ENCODE data around the gene DDX5.
"Not testable (repeated sequence)": the region's sequence is repeated elsewhere in the genome, so short reads cannot be mapped to it uniquely, and the experiment has no call there.

The DDX5 gene

DNA sequence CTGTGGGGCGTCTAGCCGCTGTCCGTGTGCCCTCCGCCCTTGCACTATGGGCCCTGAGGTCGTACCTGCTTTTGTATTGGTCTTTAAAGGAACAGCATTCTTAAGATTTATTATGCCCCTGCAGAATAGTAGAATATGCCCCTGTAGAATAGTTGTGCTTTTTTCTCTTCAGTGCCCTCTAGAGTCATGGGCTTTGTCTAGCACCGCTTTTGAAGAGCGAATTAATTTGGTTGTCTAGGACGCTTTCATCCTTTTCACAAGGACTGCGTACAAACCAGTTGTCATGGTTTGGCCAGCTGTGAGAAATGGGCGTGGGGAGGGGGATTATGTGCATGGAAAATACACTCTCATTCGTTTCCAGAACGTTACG is 1.3 kb upstream of the DDX5 start:
- peak; percentile 49 for DNase-seq (ENCODE audit: low spot score)

DNA sequence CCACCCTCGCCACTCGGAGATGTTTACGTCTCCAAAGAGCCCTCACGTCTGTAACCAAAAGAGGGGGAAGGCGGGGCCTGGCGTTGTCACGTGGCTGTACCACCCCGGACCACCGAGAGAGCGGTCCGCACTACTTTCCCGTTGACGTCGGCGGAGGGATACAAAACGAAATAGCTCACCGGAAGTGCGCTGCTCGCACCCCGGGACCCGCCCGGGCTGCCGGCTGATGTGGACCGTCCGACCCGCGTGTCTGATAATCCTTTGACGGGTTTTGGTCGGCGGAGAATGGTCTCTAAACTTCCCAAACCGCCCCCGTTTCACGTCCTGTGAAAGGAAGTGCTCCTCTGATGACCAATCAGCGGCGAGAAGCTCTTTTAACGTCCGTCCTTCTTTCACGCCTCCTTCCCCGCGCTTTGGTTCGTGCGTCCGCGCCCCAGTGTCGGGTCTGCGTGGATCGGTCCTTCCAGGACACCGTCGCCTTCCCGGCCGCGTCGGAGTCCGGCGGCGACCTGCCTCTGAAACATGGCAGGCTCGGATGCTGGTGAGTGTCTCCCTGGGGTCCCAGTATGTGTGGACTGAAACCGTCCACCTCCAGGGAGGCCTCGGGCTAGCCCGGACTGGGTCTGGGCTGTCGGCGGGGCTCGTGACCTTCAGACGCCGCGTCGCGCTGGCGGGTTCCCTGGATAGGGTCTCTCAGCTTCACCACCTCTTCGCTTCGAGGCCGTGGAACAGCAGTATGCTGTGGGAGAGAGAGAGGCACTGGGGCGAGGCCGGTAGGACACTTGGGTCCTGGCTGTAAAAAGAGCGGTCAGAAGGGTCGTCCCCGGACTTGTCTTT is 705 bp upstream of the DDX5 start, which contains the start of gene CEP95:
Gene CEP95 (plus strand): TSS at position 402 of the 837 bp plus-strand sequence. CDS start 121 bp downstream, at position 523.
- peak; percentile 93 for DNase-seq (ENCODE audit: low spot score)

DNA sequence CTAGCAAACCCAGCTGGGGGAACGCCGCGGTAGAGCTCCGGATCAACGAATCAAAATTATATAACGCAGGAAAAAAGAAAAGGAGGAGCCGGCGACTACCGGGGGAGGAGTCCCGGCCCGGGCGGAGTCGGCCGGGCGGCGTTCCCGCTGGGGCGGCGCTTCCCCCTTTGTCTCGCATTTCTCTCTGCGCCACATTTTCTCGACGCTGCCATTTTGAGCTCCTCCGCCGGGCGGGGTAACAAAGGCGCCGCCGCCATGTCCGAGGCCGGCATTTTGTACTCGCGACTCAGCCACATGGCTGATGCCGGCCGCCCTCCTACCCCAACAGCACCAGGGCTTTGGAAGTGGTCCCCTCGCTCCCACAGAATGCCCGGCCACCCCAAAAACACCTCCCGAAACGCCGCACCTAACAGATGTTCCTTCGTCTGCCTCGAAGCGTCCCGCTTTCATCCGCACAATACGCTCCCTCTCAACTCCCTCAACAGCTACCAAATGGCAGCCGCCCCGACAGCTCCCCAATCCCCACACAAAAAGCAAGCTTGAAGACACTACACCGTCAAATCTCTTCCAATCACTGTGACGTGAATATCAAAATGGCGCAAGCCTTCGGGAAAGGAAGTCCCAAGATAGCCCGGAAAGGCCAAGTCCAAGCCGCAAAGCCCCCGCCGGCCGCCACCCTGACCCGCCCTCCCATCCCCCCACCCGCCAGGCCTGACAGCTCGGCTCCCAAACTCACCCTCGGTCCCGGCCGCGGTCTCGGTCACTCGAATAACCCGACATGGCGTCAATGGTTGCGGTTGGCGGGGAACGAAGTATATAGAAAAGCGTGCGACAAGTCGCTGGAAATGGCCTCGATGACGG is 519 bp downstream of the DDX5 start:
- peak; percentile 81 for DNase-seq (ENCODE audit: low spot score)

DNA sequence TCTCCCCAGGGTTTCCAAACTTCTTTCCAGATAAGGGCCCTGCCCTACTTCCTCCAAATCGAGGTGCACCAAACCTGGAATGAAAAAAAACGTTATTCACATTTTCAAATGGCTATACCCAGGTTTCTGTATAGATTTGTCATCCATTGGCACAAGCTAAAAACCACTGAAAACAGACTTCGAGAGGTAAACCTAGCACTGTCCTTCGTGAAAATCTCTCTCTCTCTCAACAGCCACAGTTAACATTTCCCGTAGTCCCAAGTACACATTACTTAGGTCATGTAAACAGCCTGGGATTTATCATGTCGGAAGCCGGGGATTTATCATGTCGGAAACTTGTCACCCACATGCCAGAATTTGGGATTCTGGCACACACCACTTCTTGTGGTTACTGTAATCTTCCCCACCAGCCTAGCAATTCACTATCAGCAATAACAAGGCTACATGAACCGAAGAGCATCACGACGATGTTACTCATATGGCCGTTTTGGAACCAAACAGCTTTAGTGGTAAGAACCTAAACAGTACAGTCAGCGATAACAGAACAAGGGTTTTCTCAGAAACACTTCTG is 1.2 kb downstream of the DDX5 start:
- DNase-seq (ENCODE audit: low spot score) = no peak

DNA sequence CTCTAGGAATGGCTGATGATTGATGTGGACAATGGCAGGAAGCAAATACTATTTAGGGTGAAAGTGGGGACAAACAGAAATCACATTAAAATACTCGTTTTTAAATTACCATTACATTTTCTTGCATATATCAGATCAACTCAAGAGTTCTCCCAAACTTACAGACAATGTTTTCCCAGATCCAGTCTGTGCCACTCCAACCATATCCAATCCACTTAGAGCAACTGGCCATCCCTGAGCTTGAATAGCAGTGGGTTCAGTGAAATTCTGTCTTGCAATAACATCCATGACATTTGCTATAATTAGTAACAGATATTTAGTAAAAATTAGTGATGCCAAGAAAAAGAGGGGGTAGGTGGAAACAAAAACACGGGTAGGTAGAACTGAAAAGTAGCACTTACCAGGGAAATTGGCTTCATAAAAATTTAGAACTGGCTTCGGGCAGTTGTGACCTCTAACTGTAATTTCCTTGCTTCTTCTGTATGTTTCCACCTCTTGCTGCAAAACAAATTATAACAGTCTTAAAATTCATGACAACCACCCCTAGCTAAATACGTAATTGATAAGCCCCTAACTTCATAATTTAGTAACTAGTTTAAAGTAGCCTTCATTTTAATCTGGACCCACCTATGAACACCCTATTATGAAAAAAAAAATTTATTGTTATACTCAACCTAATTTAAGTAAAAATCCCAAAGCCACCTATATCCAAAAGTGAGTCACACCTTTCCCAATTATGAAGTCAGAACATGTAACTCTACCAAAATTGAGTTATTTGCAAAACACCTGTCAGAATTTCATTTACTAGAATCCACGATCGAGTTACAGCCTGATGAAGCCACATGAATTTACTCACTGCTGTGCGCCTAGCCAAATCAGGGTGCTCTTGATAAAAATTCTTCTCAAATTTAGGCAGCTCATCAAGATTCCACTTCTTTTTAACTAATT is 2.0 kb downstream of the DDX5 start:
- no peak for DNase-seq (ENCODE audit: low spot score)

DNA sequence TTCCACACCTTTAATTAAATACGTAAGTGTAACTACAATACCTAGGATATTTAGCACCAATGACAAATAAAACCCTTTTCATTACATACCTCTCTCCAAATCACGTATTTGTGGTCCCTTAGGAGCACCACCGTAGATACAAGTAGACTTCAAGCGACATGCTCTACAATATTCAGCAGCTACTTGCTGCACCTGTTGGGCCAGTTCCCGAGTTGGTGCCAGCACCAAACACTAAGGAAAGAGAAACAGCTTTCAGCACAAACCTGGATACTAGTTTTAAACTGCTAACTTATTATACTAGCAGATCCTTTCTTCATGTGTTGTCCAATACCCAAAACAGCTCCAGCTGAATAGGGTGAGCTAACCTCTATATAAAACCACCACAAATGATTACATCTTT is 2.7 kb downstream of the DDX5 start:
- DNase-seq (ENCODE audit: low spot score) = no peak

DNA sequence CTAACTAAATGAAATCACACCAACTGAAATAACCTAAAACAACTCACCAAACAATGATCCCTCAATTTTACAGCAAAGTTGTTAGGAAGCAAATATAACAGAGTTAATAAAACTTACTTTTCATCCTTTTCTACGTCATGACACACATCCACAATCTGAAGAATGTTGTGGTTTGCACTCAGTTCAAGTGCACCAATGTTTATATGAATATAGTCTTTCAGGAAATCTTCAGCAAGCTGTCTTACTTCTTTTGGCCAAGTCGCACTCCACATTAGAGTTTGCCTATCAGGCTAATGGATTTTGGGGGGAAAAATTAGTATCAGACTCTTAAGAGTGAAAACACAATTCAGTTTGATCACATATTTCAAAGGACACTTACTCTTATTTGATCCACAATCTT is 3.3 kb downstream of the DDX5 start:
- DNase-seq (ENCODE audit: low spot score) = no peak

DNA sequence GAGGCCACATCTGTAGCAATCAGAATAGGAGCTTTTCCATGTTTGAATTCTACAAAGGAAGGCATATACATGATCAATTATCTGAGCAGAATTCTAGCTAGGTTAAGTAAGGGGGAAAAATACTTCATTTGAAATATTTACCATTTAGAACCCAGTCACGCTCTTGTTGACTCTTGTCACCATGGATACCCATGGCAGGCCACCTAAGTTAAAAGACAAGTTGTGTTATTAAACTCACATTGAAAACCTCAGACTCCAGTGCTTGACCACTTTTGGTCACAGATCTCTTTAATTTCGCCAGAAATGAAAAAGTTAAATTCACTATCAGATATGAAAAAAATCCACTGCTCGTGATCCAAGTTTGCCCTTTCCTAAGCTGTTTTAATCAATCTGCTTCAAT is 4.1 kb downstream of the DDX5 start:
- no peak for DNase-seq (ENCODE audit: low spot score)

DNA sequence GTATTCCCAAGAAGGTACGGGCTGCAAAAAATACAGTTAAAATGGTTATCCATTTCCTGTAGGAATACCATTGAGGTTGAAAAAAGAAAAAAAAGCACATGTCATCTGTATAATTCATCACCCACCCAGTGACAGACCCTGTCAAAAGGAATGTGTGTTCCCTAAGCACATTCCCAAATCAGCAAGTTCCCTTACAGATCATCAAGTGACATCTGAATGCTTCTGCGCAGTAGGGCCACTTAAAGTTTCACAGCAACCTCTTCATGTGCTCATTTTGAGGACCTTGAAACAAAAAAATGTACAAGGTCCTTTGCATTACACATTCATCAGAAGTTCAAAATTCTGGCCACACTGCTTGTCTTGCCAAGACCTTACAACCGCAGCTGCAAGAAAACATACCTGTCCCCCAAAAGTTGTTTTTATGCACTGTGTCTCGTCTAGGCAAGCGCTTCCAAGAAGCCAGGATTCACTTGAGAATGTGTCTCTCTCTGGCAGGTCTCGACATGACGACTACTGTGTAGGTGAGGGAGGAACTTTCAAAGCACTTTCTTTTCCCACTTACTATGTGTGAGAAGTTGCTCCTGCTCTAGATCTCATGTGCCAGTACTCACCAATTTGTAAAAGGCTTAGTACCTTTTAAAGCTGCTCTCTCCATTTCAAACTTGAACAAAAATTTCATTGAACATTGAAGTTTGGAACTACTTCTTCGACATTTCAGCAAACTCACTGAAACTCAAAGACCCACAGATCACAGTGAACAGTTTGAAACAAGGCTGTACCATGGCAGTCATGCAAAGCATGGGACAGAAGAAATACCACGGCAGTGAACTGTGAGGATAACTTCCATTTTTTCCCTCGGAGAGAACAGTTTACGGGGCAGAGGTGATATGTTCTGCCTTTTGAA is 5.0 kb downstream of the DDX5 start:
- DNase-seq (ENCODE audit: low spot score) = no peak

DNA sequence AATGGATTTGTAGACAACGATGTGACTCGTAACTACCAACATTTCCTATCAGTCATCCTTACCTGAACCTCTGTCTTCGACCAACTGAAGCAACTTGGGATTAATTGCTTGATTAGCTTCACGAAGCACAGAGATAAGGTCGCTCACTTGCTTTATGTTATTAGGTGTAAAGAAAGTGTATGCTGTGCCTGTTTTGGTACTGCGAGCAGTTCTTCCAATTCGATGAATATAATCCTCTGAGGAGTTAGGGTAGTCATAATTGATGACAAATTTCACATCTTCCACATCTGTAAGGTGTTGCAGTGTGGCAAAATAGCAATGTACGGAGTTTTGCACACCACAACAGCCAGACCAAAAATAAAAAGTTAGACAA is 5.6 kb downstream of the DDX5 start:
- DNase-seq (ENCODE audit: low spot score) = no peak

DNA sequence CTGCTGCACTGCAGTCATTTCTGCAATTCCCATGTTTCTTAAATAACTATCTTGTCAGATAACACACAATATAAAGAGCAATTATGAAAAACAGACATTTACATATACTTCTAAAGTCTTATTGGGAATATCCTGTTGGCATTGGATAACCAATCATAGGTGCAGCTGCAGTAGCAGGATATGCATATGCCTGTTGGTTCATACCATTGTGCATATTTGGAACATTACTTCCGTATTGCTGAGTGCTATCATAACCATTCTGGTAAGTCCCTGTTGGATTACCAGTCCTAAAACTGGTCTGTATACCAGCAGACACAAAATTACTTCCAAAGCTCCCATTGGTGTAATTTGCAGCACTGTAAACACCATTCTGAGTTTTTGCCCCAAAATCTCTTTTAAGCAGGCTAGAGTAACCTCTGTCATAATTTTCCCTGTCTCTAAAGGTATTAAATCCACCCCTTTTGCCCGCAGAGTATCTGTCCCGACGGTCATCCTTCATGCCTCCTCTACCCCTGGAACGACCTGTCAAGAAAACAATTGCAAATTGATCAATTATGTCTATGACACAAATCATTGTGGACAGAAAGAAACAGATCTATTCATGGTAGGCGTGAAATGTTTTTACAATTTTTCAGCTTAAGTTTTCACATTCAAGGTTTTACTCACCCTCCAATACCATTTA is 6.1 kb downstream of the DDX5 start:
- no peak for DNase-seq (ENCODE audit: low spot score)

DNA sequence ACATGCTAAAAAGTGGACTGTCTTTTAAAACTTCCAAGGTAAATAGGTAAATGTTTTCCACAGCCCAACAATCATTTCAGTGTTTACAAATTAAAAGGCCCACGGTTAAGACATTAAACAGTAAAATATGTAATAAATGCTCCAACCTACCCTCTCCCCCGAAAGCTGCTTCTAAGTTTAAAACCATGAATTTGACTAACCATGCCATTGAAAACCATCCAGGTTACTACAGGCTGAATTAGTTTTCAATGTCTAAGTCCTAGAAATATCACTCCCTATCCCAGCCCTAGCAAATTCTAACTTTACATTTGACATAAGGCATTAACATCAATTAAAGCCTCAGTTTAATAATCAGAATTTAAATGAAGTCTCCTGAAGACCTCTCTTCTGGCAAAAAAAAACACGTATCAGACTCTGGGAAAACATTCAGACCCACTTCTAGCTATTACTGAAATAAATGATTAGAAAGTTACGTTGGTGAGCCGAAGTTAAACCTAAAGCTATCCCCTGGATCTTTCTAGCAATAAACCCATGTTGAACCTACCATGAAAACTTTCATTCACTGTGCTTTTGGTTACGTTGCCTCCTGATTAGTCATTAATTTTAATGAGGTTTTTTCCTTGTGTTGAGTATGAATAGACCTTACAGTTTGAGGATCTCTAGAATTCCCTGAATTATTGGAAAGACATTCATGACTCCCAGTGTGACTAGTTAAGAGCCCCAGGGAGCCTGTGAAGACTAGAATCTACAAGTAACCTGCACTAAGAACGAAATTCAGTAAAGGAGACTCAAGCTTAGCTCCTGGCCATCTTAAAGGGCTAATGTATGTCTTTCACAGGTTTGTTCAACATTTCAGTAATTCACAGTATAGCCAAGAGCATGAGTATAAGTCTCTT is 7.5 kb downstream of the DDX5 start:
- no peak for DNase-seq (ENCODE audit: low spot score)

DNA sequence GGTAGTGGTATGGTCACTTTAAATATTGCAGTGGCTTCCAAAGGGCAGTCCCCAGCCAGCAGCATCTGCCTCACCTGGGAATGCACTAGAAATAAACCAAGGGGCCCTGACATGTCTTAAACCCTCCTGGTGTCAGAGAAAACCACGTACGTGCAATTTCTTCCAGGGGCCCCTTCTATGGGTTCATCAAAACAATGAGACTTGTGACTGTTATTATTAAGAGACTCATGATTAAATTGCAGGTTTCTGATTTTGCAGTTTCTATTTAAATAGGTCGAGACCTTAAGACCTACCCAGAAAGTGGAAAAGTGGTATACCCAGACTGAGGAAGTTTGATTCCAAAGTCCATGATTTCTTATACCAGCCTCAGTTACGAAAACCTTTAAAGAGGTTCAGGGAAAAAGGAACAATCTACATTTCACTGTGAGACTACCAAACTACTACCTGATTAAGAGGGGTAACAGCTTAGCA is 8.5 kb downstream of the DDX5 start:
- DNase-seq (ENCODE audit: low spot score) = no peak

DNA sequence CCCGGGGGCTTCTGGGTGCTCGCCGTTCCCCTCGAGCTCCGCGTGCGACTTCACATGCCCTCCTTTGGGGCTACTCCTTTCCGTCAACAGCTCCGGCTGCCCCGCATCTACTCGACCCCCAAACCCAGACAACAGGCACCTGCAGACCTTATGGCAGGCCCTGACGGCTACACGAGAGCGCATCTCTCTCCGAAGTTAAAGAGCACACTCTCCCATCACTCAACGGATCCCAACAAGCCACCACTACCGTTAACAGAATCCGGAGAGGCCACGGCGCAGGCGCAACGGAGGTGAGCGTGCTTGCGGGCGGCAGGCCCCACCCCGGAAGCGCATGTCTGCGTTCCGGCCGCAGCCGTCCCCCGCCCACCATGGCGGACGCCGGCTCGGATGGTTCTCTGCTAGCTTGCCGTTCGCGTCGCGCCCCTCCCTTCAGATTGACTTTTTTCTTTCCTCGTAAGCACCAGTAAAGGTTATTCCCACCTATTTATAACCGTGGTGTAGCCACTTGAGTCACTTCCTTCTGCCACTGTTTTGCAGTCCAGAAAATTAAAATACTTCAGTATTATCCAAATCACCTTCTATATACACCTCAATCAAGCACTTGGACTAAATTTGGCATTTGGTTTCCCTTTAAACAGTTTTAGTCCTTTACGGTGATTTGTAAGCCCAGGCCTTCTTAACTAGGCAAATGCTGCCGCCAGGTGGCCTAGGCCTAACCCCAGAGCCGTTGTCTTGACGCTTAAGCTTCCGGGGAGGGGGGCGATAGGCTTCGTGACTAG is 9.1 kb downstream of the DDX5 start, which contains the start of gene POLG2:
Gene POLG2 (minus strand): TSS at position 269 of the 779 bp plus-strand sequence. CDS start 86 bp downstream, at position 183.
- DNase-seq (ENCODE audit: low spot score) = peak; percentile 91

DNA sequence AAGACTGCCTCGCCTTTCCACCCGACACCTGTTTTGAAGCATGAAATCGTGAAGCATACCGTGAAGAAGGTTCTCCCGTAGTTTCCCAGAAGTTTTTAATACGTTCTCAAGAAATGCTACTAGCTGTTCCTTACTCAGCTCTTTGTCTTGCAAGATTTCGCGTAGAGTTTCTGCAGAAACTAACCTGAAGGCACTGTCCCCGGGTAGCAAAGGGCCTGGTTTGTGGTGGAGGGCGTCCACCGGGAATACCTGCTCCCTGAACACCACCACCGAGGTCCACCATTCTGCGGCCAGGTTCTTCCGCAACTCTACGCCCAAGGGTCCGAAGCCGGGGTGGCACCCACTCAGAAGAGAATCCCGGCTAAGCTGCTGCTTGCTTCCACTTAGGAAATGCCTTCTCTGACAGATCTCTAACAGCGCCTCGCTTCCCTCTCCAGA is 9.7 kb downstream of the DDX5 start:
- DNase-seq (ENCODE audit: low spot score) = no peak

DNA sequence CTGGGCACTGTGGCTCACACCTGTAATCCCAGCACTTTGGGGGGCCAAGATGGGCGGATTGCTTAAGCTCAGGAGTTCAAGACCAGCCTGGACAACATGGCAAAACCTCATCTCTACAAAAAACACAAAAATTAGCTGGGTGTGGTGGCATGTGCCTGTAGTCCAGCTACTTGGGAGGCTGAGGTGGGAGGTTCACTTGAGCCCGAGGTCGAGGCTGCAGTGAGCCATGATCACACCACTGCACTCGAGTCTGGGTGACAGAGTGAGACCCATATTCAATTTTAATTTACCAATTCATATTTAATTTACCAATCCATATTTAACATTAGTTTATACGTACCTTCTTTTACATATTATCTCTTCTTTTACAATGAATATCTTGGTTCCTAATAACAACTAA is 10.8 kb downstream of the DDX5 start:
- DNase-seq (ENCODE audit: low spot score) = not testable (repeated sequence)

DNA sequence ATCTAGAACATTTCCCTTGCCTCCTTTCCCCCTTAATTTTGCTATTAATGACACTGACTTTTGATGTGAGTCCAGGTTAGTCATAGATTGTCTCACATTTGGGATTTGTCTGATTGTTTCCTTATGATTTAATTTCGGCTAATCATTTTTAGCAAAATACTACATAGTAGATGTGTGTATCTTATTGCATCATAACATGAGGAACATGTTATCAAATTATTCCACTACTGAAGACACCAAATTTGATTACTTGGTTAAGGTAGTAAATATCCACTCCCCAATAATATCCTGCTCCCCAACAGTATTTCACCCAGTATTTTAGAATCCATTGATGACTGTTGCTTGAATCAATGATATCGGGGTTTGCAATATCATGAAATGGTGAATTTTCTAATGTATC is 12.0 kb downstream of the DDX5 start:
- DNase-seq (ENCODE audit: low spot score) = no peak

Measured in iPS-NIHi11 (cell line).